NCI-H1105 (cell line): ENCODE measurements around the gene ASNS.

Experiments
- DNase-seq: peaks from one replicate; lab custom pipeline; 2025; lab: John Stamatoyannopoulos, UW

Gene ASNS

GRCh38 chr7:97842772-97843345, 29.3 kb downstream of the ASNS start:
- DNase-seq: no peak

- no peak for DNase-seq
Measured at GRCh38 chr7:97842006-97842405, 30.2 kb downstream of the ASNS start.

GRCh38 chr7:97835296-97836138, 36.7 kb downstream of the ASNS start:
- DNase-seq: peak; percentile 52

GRCh38 chr7:97819161-97819560, 53.0 kb downstream of the ASNS start:
- no peak for DNase-seq

- no peak for DNase-seq
Measured at GRCh38 chr7:97818066-97818663, 54.0 kb downstream of the ASNS start.
